AG08395 (cell line): ENCODE measurements around the gene C1orf53.
"Not testable (repeated sequence)": the region's sequence is repeated elsewhere in the genome, so short reads cannot be mapped to it uniquely, and the experiment has no call there.

Experiments used
- DNase-seq: peaks from one replicate; pipeline ENCODE4 v3.0.0; 2012; ENCODE audit warnings: mixed read lengths, low spot score

Gene C1orf53

DNA sequence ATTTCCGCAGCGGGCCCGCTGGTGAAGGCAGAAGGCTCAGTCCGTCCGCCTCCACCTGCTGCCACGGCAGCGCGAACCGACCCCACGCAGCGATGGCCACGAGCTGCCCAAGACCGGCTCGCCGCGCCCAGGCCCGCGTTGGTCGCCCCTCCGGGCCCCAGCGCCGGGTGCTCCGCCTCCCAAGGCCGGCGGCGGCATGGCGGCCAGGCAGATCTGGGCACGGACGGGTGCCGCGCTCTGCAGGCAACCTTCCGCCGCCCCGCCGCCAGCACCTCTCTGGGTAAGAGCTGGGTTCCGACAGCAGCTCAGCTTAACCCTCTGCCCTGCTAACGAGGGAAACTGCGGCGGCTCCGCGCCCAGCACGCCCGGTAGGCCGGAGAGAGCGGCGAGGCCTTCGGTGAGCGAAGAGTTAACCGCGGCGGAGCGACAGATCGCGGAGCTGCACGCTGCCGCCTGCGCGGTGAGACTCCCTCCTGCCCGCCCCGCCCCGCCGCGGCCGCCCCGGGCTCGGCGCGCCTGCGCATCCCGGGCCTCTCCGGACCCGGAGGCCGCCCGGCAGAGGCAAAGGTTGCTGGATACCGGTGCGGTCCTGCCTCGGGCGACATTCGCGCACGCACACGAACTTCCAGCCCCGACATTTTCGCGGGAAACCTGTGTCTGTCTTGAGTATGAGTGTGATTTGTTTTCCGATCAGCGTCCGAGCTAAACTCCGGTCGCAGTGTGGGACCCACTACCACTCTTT lies at the start of gene C1orf53:
Gene C1orf53, plus strand, starts transcription at position 177 of the 742 bp plus-strand sequence. Its CDS starts 20 bp downstream, at position 197.
- DNase-seq = peak; percentile 99

- DNase-seq = not testable (repeated sequence)
Measured at GRCh38 chr1:197855751-197856150, 46.7 kb upstream of the C1orf53 start.

GRCh38 chr1:197857477-197857876 lies 45.0 kb upstream of the C1orf53 start:
- DNase-seq = no peak

- DNase-seq = no peak
Measured at GRCh38 chr1:197859024-197859423, 43.4 kb upstream of the C1orf53 start.

DNA sequence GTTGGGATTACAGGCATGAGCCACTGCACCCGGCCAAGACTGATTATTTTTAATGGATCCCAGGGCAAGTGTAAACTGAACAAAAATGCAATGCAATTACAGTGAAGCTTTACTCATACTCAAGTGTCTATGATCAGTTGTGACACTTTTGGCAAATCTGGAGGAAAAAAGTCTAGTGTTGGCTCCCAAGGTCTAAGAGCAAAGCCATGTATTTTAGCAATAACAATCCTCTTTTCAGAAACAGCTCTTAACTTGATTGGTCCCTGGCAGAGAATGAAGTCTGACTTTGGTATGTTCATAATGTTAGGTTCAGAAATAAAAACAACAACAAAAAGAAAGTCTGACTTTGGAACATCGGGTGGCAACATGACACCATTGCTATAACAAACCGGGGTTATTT lies 40.2 kb upstream of the C1orf53 start:
- no peak for DNase-seq

DNA sequence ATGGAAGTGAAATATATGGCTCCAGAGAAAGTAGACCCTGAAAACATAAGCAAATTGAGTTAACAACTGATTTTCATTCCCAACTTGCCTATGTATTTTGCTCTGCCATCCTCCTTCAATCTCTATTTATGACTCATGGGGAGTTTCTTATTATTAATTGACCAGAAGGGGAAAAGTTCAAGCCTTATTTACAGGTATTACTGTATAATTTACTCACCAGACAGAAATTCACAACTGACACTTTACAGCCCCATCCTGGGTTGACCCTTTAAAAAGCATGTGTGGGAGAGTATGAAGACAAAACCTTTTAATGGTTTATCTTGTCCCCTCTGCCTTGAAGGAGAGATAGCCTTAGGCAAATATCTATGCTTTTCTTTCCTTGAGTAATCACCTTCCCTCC lies 39.8 kb upstream of the C1orf53 start:
- no peak for DNase-seq

DNA sequence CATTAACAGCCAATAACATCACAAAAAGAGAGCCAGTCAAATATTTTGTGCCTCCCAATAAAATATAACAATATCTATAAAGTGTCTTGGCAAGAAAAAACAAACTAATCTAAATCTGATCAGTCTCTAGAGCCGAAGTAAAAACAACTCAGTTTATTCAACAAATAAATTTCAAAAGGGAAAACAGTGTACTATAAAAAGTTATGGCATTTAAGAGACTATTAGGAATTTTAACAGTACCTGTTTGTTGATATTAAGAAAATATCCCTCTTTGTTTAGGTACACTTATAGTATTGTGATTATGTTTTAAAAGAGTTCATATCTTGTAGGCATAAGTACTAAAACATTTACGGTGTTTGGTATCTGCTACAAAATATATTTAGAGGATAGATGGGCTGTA lies 36.6 kb upstream of the C1orf53 start:
- no peak for DNase-seq

DNA sequence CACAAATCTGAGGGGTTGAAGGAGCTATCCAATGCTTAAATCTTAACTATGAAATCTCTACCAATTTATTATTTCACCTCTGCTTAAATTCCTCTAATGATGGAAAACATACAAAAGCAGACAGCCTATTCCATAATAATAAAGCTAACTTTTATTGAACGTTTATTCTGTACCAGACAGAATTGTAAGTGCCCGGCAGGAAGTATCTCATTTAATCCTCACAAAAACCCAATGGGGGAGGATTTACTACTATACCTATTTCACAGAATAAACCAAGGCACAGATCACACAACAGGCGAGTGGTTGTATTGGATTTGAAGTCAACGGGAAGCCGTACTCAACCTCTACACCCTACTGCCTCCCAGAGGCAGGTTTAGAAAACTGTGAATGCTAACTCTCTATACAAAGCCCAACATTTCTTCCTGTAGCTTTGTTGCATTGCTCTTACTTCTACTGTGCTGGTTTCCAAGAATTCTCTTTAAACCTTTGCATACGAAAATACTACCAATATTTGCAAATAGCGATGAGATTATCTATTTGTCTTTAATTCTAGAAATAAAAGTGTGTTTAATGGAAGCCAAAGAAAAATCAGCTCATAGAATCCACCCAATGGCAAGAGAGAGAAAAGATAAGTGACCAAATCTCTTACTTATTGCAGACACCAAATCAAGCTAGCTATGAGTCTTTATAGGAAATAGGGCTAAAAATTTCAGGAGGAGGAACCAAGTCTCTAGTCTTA lies 33.5 kb upstream of the C1orf53 start:
- DNase-seq = peak; percentile 75

GRCh38 chr1:197869490-197870077 lies 32.8 kb upstream of the C1orf53 start:
- DNase-seq = no peak

- DNase-seq = no peak
Measured at GRCh38 chr1:197876894-197877293, 25.5 kb upstream of the C1orf53 start.

- not testable (repeated sequence) for DNase-seq
Measured at GRCh38 chr1:197880385-197880784, 22.0 kb upstream of the C1orf53 start.

DNA sequence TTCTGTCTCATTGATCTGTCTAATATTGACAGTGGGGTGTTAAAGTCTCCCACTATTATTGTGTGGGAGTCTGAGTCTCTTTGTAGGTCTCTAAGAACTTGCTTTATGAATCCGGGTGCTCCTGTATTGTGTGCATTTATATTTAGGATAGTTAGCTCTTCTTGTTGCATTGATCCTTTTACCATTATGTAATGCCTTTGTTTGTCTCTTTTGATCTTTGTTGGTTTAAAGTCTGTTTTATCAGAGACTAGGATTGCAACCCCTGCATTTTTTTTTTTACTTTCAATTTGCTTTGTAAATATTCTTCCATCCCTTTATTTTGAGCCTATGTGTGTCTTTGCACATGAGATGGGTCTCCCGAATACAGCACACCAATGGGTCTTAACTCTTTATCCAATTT lies 20.2 kb upstream of the C1orf53 start:
- DNase-seq = not testable (repeated sequence)

- DNase-seq = no peak
Measured at GRCh38 chr1:197884173-197884572, 18.3 kb upstream of the C1orf53 start.

DNA sequence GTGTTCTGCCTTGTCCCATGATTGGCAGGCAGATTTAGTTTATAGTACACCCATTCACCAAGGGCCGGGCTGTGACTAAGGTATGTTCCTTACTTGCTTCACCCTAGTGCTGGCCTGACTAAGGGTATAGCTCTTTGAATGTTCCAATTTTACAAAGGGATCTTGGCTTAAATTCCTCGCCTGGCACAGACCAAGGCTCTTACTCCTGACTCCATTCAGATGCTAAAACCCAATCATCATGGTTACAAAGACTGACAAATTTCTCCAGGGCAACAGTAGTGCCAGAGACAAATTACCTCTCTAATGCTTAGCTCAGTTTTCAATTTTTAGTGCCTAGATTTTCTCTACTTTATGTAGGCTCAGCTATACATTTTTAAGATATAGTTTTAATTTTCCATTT lies 11.5 kb upstream of the C1orf53 start:
- no peak for DNase-seq

- no peak for DNase-seq
Measured at GRCh38 chr1:197892684-197893083, 9.7 kb upstream of the C1orf53 start.

DNA sequence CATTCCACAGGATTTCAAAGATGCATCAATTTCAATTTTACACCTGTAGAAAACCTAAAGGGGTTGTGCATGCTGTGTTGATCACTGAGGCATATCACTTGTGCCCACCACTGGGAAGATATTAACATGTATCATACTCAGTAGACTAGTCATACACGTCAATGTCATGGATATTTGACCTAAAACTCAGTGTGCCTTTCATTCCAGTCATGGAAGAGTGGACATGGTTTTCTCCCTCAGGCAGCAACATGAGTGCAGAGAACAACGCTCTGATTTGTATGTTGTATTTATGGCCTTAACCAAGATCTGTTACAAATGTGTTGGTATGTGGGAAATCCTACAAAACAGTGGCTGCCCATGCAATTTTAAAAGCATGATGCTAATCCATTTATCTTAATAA lies 6.1 kb upstream of the C1orf53 start:
- DNase-seq = no peak

DNA sequence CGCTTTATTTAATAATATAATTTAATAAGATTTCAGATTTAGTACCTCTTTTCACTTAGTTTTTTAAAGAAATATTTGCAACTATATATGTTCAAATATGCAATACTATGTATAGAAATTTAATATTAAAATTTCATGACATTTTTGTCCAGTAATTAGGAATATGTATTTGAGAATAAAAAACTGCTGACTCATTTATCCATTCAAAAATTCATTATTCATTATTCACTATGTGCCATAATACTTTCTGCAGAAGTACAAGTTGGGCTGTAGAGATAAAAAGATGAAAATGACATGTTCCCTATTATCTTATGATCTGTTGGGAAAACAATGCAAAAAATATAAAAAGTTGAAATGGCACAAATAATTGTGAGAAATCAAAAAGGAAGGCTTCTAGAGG lies 3.4 kb upstream of the C1orf53 start:
- DNase-seq = no peak

DNA sequence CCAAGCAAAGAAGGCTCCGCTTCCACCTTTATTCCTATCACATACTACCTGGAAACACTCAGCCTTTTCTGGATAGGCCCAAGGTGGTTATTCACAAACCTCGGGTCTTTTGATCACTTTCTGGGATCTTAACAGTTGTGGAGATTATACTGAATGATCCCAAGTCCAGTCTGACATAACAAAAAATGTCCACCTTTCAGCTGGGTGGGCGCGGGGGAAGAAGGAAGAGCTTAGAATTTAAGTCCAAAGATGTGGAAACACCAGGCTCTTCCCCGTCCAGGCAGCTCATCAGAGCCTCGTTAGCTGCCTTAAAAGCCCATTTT lies 338 bp upstream of the C1orf53 start:
- DNase-seq = no peak

DNA sequence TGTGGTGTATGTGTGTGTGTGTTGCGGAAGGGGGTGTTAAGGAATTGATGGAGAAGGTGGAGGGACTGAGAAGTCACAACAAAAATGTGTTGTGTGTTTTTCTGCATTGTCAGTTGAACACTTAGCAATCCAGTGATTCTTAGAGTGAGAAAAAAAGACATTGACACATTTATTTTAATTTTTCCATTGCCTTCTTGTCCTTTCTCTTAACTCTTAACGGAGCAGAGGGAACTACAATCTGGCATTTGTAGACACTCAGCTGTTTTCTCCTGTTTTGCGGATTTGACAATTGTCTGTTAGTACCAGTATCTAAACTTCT lies 725 bp downstream of the C1orf53 start:
- no peak for DNase-seq

DNA sequence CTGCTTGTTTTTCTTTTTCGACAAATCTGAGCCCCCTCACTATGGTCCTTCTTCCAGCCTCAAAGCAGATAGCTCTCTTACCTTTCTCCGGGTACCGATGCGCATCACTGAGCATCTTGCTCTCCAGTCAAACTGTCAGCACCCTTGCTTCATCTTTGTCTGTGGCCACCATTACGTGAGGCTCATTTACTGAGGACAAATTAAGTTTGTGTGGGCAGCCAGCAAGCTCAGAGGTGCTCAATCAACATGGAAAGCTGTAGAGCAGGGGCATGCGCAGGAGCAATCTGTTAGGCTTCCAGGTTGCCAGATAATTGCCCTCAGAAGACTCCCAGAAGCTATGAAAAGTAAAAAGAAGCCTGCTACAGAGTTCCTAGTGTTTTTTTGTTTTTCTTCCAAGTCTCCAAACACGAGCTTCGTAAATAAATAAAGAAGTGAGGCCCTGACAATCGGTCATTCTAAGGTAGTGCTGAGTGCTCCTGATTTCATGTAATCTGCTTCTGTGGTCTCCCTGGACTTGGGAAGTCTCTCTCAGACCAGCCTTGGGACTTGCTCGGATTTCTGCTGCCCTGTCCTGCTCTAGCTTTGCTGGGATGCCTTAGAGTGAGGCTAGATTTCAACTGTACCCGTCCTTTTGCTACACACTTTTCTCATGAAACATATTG lies 1.8 kb downstream of the C1orf53 start:
- no peak for DNase-seq

DNA sequence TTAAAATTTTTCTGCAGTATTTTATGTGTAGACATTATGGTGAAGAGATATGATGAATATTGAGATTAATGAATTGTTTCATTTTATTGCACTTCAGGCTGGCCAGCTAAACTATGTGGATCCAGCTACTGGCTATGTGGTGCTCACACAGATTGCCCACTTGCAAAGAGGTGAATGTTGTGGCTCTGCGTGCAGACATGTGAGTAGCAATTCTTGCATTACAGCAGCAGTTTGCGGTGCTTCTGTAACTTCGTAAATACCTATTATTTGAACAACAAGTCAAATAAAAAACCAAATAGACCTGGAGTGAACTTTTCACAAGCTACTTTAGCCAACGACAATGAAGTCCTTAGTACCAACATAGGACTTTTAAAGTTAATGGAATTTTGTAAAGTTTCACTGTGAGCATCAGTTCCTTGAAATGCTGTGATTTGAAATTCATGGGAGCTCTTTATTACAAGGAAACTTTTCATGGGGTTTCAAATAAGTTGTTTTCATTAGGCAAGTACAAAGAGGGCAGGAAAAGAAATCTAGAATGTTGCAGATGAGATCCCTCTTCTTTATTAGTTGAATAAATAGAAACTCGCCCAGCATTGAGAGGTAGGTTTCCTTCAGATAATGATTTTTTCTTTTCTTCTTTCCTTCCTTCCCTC lies 3.4 kb downstream of the C1orf53 start:
- no peak for DNase-seq

DNA sequence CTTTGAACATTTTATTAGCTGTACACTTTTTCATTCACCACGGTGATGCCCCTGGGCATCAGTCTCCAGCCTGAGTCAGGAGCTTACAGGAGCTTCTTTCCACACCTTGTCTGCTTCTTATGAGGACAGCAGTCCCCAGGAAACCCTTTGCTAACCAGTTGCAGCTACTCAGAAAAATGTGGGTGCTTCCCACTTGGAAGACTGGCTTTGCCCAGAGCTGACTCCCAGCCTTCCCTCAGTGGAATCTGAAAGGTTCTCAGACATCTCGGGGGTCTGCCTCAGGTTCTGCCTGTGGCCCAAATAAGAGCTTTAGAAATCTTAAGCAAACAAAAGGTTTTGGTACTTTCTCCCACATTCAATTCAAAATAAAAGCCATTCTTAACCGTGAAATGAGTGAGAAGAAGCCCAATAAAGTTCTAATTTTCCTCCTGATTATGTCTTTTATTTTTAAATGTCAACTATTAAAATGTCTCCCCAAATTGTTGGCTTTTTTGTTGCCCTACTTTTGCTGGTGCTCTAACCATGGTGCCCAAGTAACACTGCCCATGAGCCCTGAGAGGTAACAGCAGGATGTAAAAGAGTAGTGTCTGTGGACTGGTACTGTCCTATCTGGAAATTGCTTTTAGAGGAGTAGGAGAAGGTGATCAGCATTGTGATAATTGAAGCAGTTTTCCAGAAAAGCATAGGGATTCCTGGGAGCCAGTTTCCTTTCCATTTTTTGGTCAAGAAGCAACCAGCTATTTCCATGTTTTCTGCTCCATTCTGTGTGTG lies 5.6 kb downstream of the C1orf53 start:
- DNase-seq = no peak
